Endodermal cell (in vitro differentiated cells): ENCODE measurements around the gene RCAN2. TPM values are rescaled to one million over a fixed set of nuclear protein-coding genes. Genes with fewer than 3 reads are reported as not detected.

Experiments
- DNase-seq: peaks from one replicate; pipeline ENCODE4 v3.0.0-alpha.2; 2017
- H3K27ac ChIP-seq: 2 replicates; pipeline ENCODE4 v1.5.1; 2013; ENCODE audit warnings: mild to moderate bottlenecking, low read depth, low read length, moderate library complexity
- H3K27me3 ChIP-seq: 2 replicates; pipeline ENCODE4 v1.6.1; 2013; ENCODE audit warnings: mild to moderate bottlenecking, low read length, moderate library complexity; ENCODE audit not compliant: insufficient read depth, control insufficient read depth, poor library complexity, severe bottlenecking
- H3K36me3 ChIP-seq: 2 replicates; pipeline ENCODE4 v1.7.0; 2013; ENCODE audit warnings: mild to moderate bottlenecking, low read length, moderate library complexity; ENCODE audit not compliant: control insufficient read depth, insufficient read depth
- H3K4me1 ChIP-seq: one replicate; pipeline ENCODE4 v1.7.0; 2013; ENCODE audit warnings: low read length; ENCODE audit not compliant: control insufficient read depth, insufficient read depth
- H3K4me3 ChIP-seq: 2 replicates; pipeline ENCODE4 v1.5.1; 2013; ENCODE audit warnings: mild to moderate bottlenecking, low read length, moderate library complexity
- H3K9ac ChIP-seq: 2 replicates; pipeline ENCODE4 v1.6.1; 2013; ENCODE audit warnings: mild to moderate bottlenecking, low read length, moderate library complexity; ENCODE audit not compliant: poor library complexity, severe bottlenecking; ENCODE audit errors: extremely low read depth
- H3K9me3 ChIP-seq: 2 replicates; pipeline ENCODE4 v1.6.1; 2013; ENCODE audit warnings: mild to moderate bottlenecking, low read length, moderate library complexity; ENCODE audit not compliant: control insufficient read depth
- H3K27ac Mint-ChIP-seq: 2 replicates; pipeline ENCODE4 v1.8.0; 2020; ENCODE audit warnings: mixed read lengths
- H3K27me3 Mint-ChIP-seq: 2 replicates; pipeline ENCODE4 v1.8.0; 2021; ENCODE audit warnings: mild to moderate bottlenecking, mixed read lengths; ENCODE audit not compliant: insufficient read depth
- H3K36me3 Mint-ChIP-seq: 2 replicates; pipeline ENCODE4 v1.8.0; 2020; ENCODE audit warnings: low read depth, mixed read lengths
- H3K4me1 Mint-ChIP-seq: 2 replicates; pipeline ENCODE4 v1.8.0; 2020; ENCODE audit warnings: mixed read lengths
- H3K4me3 Mint-ChIP-seq: 2 replicates; pipeline ENCODE4 v1.8.0; 2020; ENCODE audit warnings: mild to moderate bottlenecking, moderate library complexity, mixed read lengths
- H3K9me3 Mint-ChIP-seq: 2 replicates; pipeline ENCODE4 v1.8.0; 2020; ENCODE audit warnings: mild to moderate bottlenecking, mixed read lengths
- WGBS, 2 experiments: methylation state at CpG; one replicate each; pipeline versions ENCODE4 v1.1.5 to v1.1.7; 2013; ENCODE audit warnings: missing lambda C conversion rate in 2 of 2, mixed read lengths in 1 of 2; ENCODE audit not compliant: insufficient coverage in 1 of 2, insufficient read length in 1 of 2; 5-methylcytosine and 5-hydroxymethylcytosine counted together
- total RNA-seq, 2 donors: library from RNA; stranded (reverse); fragmentation: NEBNext Ultra II Directional in 1 of 2; extraction: Animal tissue kit (Norgen Biotek cat#: 25700) in 1 of 2; gene quantifications; 2 replicates in 1 of 2; 3 replicates in 1 of 2; pipeline ENCODE4 v1.2.1, GENCODE V29; 2021
- TF ChIP-seq, protein P1 (sequence below): fragments of 200-600 bp; sonication (generic); conservative IDR thresholded peaks from 2 replicates; pipeline ENCODE4 v1.5.0; 2021; ENCODE audit warnings: antibody characterized with exemption, mild to moderate bottlenecking

Gene RCAN2
- total RNA-seq, 2 donors from 2014 or later = 15.7 to 16.7 TPM

DNA sequence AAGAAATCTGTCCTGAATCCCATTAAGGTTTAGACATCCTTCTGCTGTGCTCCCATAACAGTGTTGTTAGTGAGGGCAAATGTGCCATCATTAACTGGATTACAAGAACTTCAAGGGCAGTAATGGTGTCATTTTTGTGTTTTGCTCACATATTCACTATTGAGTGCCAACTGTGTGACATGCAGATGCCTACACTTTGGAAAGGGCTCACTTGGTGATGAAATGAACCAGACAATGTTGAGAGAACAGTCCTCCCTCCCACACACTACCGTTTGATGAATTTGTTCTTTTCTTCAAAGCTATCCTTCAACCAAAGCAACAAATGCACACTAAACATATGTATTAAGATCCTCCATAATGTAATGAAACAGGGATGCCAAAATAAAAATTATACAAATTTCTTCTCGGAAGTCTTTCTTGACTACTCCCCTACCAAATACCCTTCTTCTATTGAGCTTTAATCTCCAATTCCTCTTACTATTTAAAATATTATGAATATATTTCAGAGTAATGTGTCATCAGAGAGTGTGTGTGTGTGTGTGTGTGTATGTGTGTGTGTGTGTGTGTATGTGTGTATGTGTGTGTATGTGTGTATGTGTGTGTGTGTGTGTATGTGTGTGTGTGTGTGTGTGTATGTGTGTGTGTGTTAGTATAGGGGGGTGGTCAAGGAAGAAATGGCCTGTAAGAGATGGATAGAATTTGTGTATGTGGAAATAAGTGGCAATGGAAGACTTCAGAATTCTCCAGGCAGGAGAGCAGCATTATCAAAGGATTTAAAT, 228.1 kb downstream of the RCAN2 start:
- Mint-ChIP-seq H3K4me3 (no peak overlapping the region), H3K27me3 (no peaks in the 10 kb centered on the region), H3K36me3 (no peaks in the 10 kb centered on the region), H3K27ac (no peak overlapping the region), H3K9me3 (no peaks in the 10 kb centered on the region), H3K4me1 (peaks cover 3% of the 10 kb centered on the region)
- Histone ChIP-seq H3K27me3 (no peaks in the 10 kb centered on the region), H3K4me1 (no peaks in the 10 kb centered on the region), H3K9ac (no peak overlapping the region), H3K9me3 (no peaks in the 10 kb centered on the region), H3K4me3 (no peak overlapping the region), H3K36me3 (no peaks in the 10 kb centered on the region), H3K27ac (no peak overlapping the region)
- DNase-seq = no peak
- 100% methylated on average over 1 to 2 of the region's 2 CpGs for WGBS, 2 experiments
- TF ChIP-seq, protein P1, sequence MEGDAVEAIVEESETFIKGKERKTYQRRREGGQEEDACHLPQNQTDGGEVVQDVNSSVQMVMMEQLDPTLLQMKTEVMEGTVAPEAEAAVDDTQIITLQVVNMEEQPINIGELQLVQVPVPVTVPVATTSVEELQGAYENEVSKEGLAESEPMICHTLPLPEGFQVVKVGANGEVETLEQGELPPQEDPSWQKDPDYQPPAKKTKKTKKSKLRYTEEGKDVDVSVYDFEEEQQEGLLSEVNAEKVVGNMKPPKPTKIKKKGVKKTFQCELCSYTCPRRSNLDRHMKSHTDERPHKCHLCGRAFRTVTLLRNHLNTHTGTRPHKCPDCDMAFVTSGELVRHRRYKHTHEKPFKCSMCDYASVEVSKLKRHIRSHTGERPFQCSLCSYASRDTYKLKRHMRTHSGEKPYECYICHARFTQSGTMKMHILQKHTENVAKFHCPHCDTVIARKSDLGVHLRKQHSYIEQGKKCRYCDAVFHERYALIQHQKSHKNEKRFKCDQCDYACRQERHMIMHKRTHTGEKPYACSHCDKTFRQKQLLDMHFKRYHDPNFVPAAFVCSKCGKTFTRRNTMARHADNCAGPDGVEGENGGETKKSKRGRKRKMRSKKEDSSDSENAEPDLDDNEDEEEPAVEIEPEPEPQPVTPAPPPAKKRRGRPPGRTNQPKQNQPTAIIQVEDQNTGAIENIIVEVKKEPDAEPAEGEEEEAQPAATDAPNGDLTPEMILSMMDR = no peak

DNA sequence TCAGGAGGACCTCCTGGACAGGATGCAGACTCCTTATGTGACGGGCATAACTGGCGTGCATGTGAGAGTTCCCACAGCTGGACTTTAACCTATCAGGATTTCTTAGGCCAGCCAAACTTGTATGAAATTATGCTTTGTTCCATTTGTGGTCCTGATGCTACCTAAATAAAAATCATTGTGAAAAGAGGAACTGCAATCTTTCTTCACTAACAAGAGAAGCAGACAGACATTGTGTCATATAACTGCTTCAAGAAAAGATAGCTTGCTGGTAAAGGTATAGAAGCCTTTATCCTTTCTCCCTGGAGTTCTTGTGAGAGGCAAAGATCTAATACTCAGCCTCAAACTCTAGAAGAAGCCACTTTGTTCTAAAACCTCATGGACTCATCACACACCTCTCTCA, 233.0 kb downstream of the RCAN2 start:
- Histone ChIP-seq H3K36me3 (no peaks in the 10 kb centered on the region), H3K4me1 (no peaks in the 10 kb centered on the region), H3K4me3 (no peak overlapping the region), H3K9me3 (no peaks in the 10 kb centered on the region), H3K27ac (no peak overlapping the region), H3K27me3 (no peaks in the 10 kb centered on the region), H3K9ac (no peak overlapping the region)
- 95 to 100% methylated on average over 2 of the region's 2 CpGs for WGBS, 2 experiments
- Mint-ChIP-seq H3K36me3 (no peaks in the 10 kb centered on the region), H3K4me1 (peaks cover 3% of the 10 kb centered on the region), H3K27ac (no peak overlapping the region), H3K9me3 (no peaks in the 10 kb centered on the region), H3K4me3 (no peak overlapping the region), H3K27me3 (peaks cover 2% of the 10 kb centered on the region)
- TF ChIP-seq, protein P1 = no peak
- no peak for DNase-seq

DNA sequence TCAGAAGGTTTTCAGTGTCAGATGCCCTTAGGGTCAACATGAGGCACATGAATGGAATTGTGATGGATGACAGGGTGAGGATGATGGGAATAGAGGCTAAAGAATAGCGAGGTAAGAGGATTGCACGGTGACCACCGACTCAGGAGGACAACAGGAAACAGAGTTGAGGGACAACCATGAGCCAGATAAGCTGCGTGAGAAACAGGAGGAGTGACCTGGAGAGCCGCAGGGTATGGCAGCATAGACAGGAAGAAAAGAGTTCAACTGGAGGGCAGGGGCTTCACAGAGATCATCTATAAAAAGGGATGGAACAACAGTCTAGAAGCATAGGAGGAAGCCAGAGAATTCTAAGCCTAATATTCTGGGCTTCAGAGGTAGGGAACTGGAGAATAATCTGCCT, 235.7 kb downstream of the RCAN2 start:
- H3K27ac ChIP-seq = no peak overlapping the region
- WGBS, 2 experiments = 92 to 94% methylated on average over 5 of the region's 5 CpGs
- peaks cover 3% of the 10 kb centered on the region for H3K4me1 Mint-ChIP-seq
- no peaks in the 10 kb centered on the region for H3K9me3 ChIP-seq
- H3K9me3 Mint-ChIP-seq = no peaks in the 10 kb centered on the region
- H3K27ac Mint-ChIP-seq = no peak overlapping the region
- no peaks in the 10 kb centered on the region for H3K36me3 ChIP-seq
- DNase-seq = no peak
- no peak overlapping the region for H3K4me3 Mint-ChIP-seq
- no peak overlapping the region for H3K9ac ChIP-seq
- peaks cover 2% of the 10 kb centered on the region for H3K27me3 Mint-ChIP-seq
- H3K27me3 ChIP-seq = no peaks in the 10 kb centered on the region
- no peak overlapping the region for H3K4me3 ChIP-seq
- H3K36me3 Mint-ChIP-seq = no peaks in the 10 kb centered on the region
- TF ChIP-seq, protein P1 = no peak
- H3K4me1 ChIP-seq = no peaks in the 10 kb centered on the region
